Activated CD4-positive, alpha-beta T cell treated with anti-CD3 and anti-CD28 coated beads, Interleukin-2, amount 50 U/mL, for 1 hour (primary cell): ENCODE measurements around the gene PMAIP1.

Experiments used
- DNase-seq: peaks from one replicate; pipeline ENCODE4 v3.0.0-alpha.2; 2020

PMAIP1 gene

GRCh38 chr18:59915606-59916005 lies 15.8 kb downstream of the PMAIP1 start:
- no peak for DNase-seq

GRCh38 chr18:59916746-59917145 lies 16.9 kb downstream of the PMAIP1 start:
- DNase-seq = no peak

GRCh38 chr18:59917422-59917821 lies 17.6 kb downstream of the PMAIP1 start:
- no peak for DNase-seq

- no peak for DNase-seq
Measured at GRCh38 chr18:59918320-59918755, 18.5 kb downstream of the PMAIP1 start.

- no peak for DNase-seq
Measured at GRCh38 chr18:59918997-59919396, 19.2 kb downstream of the PMAIP1 start.

- DNase-seq = no peak
Measured at GRCh38 chr18:59921384-59921891, 21.6 kb downstream of the PMAIP1 start.

GRCh38 chr18:59923539-59924196 lies 23.9 kb downstream of the PMAIP1 start:
- DNase-seq = no peak

GRCh38 chr18:59926131-59926530 lies 26.3 kb downstream of the PMAIP1 start:
- DNase-seq = no peak

- DNase-seq = no peak
Measured at GRCh38 chr18:59927246-59927825, 27.5 kb downstream of the PMAIP1 start.

GRCh38 chr18:59928201-59928600 lies 28.4 kb downstream of the PMAIP1 start:
- no peak for DNase-seq

GRCh38 chr18:59929621-59930295 lies 30.0 kb downstream of the PMAIP1 start:
- DNase-seq = no peak

- no peak for DNase-seq
Measured at GRCh38 chr18:59932401-59932800, 32.6 kb downstream of the PMAIP1 start.

- DNase-seq = no peak
Measured at GRCh38 chr18:59938676-59939075, 38.9 kb downstream of the PMAIP1 start.

GRCh38 chr18:59939127-59939526 lies 39.3 kb downstream of the PMAIP1 start:
- no peak for DNase-seq

- no peak for DNase-seq
Measured at GRCh38 chr18:59940068-59940467, 40.3 kb downstream of the PMAIP1 start.

- no peak for DNase-seq
Measured at GRCh38 chr18:59941331-59941730, 41.5 kb downstream of the PMAIP1 start.

GRCh38 chr18:59942601-59943000 lies 42.8 kb downstream of the PMAIP1 start:
- no peak for DNase-seq

GRCh38 chr18:59945544-59945943 lies 45.7 kb downstream of the PMAIP1 start:
- no peak for DNase-seq

GRCh38 chr18:59950215-59950944 lies 50.6 kb downstream of the PMAIP1 start:
- DNase-seq = no peak

- DNase-seq = no peak
Measured at GRCh38 chr18:59951591-59951990, 51.8 kb downstream of the PMAIP1 start.

- DNase-seq = no peak
Measured at GRCh38 chr18:59952283-59953007, 52.6 kb downstream of the PMAIP1 start.
